OCI-LY1 (cell line): ENCODE results near the gene ADCY2.

ENCODE experiments used
- EZH2 ChIP-seq: fragments of 200-600 bp; sonication (generic), shearing (Covaris generic); IDR thresholded peaks from 2 replicates; pipeline ENCODE4 v1.8.0; 2017; ENCODE audit warnings: borderline replicate concordance, mixed run types, mild to moderate bottlenecking, antibody characterized with exemption, low read length, moderate library complexity, mixed read lengths
- TF ChIP-seq, protein P1 (sequence below): fragments of 200-600 bp; sonication (generic), shearing (Covaris generic); IDR thresholded peaks from 2 replicates; pipeline ENCODE4 v1.5.1; 2017; ENCODE audit warnings: mild to moderate bottlenecking, antibody characterized with exemption, low read length, moderate library complexity, mixed read lengths

DNA sequence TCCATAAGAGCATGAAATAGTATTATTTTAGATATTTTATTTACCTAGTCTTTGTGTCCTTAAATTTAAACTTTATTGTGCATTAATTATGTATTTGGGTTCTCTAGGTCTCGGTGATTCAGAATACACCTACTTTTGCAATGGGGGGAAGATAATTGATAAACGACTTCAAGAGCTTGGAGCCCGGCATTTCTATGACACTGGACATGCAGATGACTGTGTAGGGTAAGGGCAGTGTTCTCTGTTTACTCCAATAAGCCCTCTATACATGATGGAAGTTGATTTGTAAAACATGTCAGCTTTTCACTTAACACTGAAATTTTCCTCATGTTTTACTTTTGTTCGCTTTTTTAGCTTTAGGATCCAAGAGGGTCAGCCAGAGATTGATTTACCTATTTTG lies 479.2 kb downstream of the ADCY2 start:
- TF ChIP-seq, protein P1, sequence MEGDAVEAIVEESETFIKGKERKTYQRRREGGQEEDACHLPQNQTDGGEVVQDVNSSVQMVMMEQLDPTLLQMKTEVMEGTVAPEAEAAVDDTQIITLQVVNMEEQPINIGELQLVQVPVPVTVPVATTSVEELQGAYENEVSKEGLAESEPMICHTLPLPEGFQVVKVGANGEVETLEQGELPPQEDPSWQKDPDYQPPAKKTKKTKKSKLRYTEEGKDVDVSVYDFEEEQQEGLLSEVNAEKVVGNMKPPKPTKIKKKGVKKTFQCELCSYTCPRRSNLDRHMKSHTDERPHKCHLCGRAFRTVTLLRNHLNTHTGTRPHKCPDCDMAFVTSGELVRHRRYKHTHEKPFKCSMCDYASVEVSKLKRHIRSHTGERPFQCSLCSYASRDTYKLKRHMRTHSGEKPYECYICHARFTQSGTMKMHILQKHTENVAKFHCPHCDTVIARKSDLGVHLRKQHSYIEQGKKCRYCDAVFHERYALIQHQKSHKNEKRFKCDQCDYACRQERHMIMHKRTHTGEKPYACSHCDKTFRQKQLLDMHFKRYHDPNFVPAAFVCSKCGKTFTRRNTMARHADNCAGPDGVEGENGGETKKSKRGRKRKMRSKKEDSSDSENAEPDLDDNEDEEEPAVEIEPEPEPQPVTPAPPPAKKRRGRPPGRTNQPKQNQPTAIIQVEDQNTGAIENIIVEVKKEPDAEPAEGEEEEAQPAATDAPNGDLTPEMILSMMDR: no peak
- no peak for TF ChIP-seq EZH2
